Neural progenitor cell (in vitro differentiated cells): Measurements from ENCODE around the gene TLE7. TPM values are rescaled to one million over a fixed set of nuclear protein-coding genes. Genes with fewer than 3 reads are reported as not detected.

Experiments used
- DNase-seq: peaks from one replicate; pipeline ENCODE4 v3.0.0-alpha.2; 2016; ENCODE audit warnings: low spot score
- H2AFZ ChIP-seq: fragments of 200-600 bp; sonication (generic); replicated peaks from 2 replicates; pipeline ENCODE4 v1.6.1; 2016; ENCODE audit warnings: antibody characterized with exemption
- H3F3A ChIP-seq: fragments of 200-600 bp; sonication (generic); 2 replicates; pipeline ENCODE4 v1.6.1; 2016; ENCODE audit warnings: antibody characterized with exemption, low read depth
- H3K27ac ChIP-seq: fragments of 200-600 bp; sonication (generic); 2 replicates; pipeline ENCODE4 v1.5.1; 2016; ENCODE audit warnings: mild to moderate bottlenecking
- H3K27me3 ChIP-seq: fragments of 200-600 bp; sonication (generic); 2 replicates; pipeline ENCODE4 v1.6.1; 2016; ENCODE audit warnings: mild to moderate bottlenecking, moderate library complexity
- H3K36me3 ChIP-seq: fragments of 200-600 bp; sonication (generic); 2 replicates; pipeline ENCODE4 v1.5.1; 2016
- H3K4me1 ChIP-seq: fragments of 200-600 bp; sonication (generic); 2 replicates; pipeline ENCODE4 v1.6.1; 2016; ENCODE audit warnings: mixed run types
- H3K4me2 ChIP-seq: fragments of 200-600 bp; sonication (generic); 2 replicates; pipeline ENCODE4 v1.6.1; 2016
- H3K4me3 ChIP-seq: fragments of 200-600 bp; sonication (generic); 2 replicates; pipeline ENCODE4 v1.5.1; 2016
- H3K79me2 ChIP-seq: fragments of 200-600 bp; sonication (generic); 2 replicates; pipeline ENCODE4 v1.6.1; 2016; ENCODE audit warnings: low read depth
- H3K9ac ChIP-seq: fragments of 200-600 bp; sonication (generic); 2 replicates; pipeline ENCODE4 v1.6.1; 2016
- H3K9me3 ChIP-seq: fragments of 200-600 bp; sonication (generic); 2 replicates; pipeline ENCODE4 v1.5.1; 2016; ENCODE audit warnings: low read depth
- H4K20me1 ChIP-seq: fragments of 200-600 bp; sonication (generic); 2 replicates; pipeline ENCODE4 v1.6.1; 2016; ENCODE audit warnings: low read depth
- H3K27ac Mint-ChIP-seq: 3 replicates; pipeline ENCODE4 v1.8.0; 2021; ENCODE audit warnings: mixed read lengths
- H3K27me3 Mint-ChIP-seq: 2 replicates; pipeline ENCODE4 v1.8.0; 2022; ENCODE audit warnings: low read depth, mild to moderate bottlenecking, inconsistent platforms, moderate library complexity, mixed read lengths; ENCODE audit not compliant: insufficient read depth
- H3K36me3 Mint-ChIP-seq: 3 replicates; pipeline ENCODE4 v1.8.0; 2021; ENCODE audit warnings: mixed read lengths
- H3K4me1 Mint-ChIP-seq: 3 replicates; pipeline ENCODE4 v1.8.0; 2021; ENCODE audit warnings: mixed read lengths
- H3K4me3 Mint-ChIP-seq: 3 replicates; pipeline ENCODE4 v1.8.0; 2021; ENCODE audit warnings: mild to moderate bottlenecking, moderate library complexity, mixed read lengths
- H3K9me3 Mint-ChIP-seq: 3 replicates; pipeline ENCODE4 v1.8.0; 2020; ENCODE audit warnings: mixed read lengths
- EZH2 ChIP-seq: fragments of 200-600 bp; sonication (generic); IDR thresholded peaks from 2 replicates; pipeline ENCODE4 v1.6.1; 2017; ENCODE audit warnings: antibody characterized with exemption, mild to moderate bottlenecking, moderate library complexity
- EZH2phosphoT487 ChIP-seq: fragments of 200-600 bp; sonication (generic); IDR thresholded peaks from 2 replicates; pipeline ENCODE4 v1.6.1; 2017; ENCODE audit warnings: antibody characterized with exemption
- total RNA-seq: library from RNA; depleted of rRNA; stranded (reverse); fragments of >200 nt; gene quantifications from 2 replicates; pipeline ENCODE4 v1.2.3, GENCODE V29; 2015; ENCODE audit warnings: low replicate concordance
- TF ChIP-seq, protein P1 (sequence below): fragments of 200-600 bp; sonication (generic); IDR thresholded peaks from 2 replicates; pipeline ENCODE4 v1.5.1; 2017; ENCODE audit warnings: antibody characterized with exemption, mild to moderate bottlenecking

The TLE7 gene
- total RNA-seq, 1 donor from 2014 or later = not detected

DNA sequence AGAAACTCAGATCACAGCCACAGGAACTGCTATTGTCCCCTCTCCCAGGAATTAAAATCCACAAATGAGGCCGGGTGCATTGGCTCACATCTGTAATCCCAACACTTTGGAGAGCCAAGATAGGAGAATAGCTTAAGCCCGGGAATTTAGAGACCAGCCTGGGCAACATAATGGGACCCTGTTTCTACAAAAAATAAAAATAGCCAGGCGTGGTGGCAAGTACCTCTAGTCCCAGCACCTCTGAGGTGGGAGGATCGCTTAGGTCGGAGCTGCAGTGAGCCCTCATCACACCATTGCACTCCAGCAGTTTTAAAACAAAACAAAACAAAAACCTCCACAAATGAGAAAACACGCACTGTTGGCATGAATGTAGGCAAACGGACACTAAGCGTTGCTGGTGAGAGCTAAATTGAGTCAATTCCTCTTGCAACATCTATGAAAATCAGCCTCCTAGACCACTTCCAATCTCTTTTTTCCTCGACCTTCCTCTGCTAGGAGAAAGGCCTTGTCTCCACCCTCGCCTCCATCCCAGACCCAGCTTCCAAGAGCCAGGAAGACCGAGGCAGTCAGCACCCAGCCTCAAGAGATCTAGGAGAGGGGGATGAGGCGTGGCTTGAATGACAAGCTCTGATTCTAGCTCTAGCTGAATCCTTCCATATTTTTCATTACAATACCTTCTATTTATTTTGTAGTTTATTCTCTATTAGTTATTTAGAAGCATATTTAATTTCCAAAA, 14.8 kb downstream of the TLE7 start:
- Mint-ChIP-seq H3K9me3 (peaks cover 8% of the 10 kb centered on the region), H3K27ac (peak overlapping the region; percentile 97), H3K4me3 (peak overlapping the region; percentile 91), H3K27me3 (peaks cover 28% of the 10 kb centered on the region), H3K4me1 (peaks cover 11% of the 10 kb centered on the region), H3K36me3 (peaks cover 2% of the 10 kb centered on the region)
- peaks cover 55% of the 10 kb centered on the region for H3K27me3 ChIP-seq
- no peaks in the 10 kb centered on the region for H3K9me3 ChIP-seq
- H3K27ac ChIP-seq = no peak overlapping the region
- peak overlapping the region; percentile 3 for H2AFZ ChIP-seq
- H3K36me3 ChIP-seq = no peaks in the 10 kb centered on the region
- TF ChIP-seq EZH2 (no peak), EZH2phosphoT487 (no peak)
- TF ChIP-seq, protein P1, sequence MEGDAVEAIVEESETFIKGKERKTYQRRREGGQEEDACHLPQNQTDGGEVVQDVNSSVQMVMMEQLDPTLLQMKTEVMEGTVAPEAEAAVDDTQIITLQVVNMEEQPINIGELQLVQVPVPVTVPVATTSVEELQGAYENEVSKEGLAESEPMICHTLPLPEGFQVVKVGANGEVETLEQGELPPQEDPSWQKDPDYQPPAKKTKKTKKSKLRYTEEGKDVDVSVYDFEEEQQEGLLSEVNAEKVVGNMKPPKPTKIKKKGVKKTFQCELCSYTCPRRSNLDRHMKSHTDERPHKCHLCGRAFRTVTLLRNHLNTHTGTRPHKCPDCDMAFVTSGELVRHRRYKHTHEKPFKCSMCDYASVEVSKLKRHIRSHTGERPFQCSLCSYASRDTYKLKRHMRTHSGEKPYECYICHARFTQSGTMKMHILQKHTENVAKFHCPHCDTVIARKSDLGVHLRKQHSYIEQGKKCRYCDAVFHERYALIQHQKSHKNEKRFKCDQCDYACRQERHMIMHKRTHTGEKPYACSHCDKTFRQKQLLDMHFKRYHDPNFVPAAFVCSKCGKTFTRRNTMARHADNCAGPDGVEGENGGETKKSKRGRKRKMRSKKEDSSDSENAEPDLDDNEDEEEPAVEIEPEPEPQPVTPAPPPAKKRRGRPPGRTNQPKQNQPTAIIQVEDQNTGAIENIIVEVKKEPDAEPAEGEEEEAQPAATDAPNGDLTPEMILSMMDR = no peak
- peaks cover 6% of the 10 kb centered on the region for H4K20me1 ChIP-seq
- no peak overlapping the region for H3K9ac ChIP-seq
- H3K79me2 ChIP-seq = no peaks in the 10 kb centered on the region
- H3F3A ChIP-seq = peaks cover 11% of the 10 kb centered on the region
- peak overlapping the region; percentile 84 for H3K4me3 ChIP-seq
- peak overlapping the region; percentile 89 for H3K4me2 ChIP-seq
- H3K4me1 ChIP-seq = no peaks in the 10 kb centered on the region
- DNase-seq = no peak

DNA sequence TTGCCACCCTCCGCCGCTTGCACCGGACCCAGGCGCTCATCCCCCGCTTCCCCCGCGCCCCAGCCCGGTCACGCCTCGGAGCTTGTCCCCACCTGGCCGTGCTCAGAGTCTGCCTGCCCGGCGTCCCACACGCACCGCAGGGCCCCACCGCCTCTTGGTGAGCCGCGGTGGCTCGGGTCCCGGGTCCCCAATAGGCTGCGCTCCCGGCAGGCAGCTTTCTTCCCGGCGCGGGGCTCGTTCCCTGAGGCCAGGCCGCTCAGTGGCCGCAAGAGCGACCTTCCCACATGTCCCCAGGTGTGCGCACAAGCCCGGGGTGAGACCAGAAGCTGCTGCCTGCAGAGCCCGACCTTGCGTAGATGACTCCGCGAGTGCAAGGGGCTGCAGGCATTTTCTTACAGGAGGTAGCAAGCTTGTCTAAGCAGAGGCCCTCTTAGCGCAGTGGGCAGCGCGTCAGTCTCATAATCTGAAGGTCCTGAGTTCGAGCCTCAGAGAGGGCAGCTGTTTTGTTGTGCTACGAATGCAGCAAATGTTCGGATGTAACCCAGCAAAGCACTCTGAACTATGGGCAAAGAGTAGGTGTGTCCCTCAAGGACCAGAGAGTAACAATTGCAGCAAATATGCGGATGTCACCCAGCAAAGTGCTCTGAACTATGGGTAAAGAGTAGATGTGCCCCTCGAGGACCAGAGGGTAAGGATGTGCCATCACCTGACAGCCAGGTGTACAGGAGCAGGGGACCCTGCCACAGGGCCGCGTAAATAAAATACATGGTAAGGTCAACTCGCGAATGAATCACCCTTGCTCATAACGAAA, 15.6 kb downstream of the TLE7 start:
- Mint-ChIP-seq H3K27me3 (peaks cover 31% of the 10 kb centered on the region), H3K36me3 (peaks cover 2% of the 10 kb centered on the region), H3K9me3 (peaks cover 5% of the 10 kb centered on the region), H3K27ac (peak overlapping the region; percentile 97), H3K4me3 (peak overlapping the region; percentile 91), H3K4me1 (peaks cover 11% of the 10 kb centered on the region)
- Histone ChIP-seq H3K9ac (no peak overlapping the region), H3K27me3 (peaks cover 55% of the 10 kb centered on the region), H3K27ac (no peak overlapping the region), H3K4me1 (no peaks in the 10 kb centered on the region), H4K20me1 (peaks cover 6% of the 10 kb centered on the region), H3K79me2 (no peaks in the 10 kb centered on the region), H3K36me3 (no peaks in the 10 kb centered on the region), H3K4me3 (peak overlapping the region; percentile 84), H3K4me2 (peak overlapping the region; percentile 89), H3K9me3 (no peaks in the 10 kb centered on the region), H3F3A (peaks cover 11% of the 10 kb centered on the region), H2AFZ (peak overlapping the region; percentile 87)
- DNase-seq = peak; percentile 88
- no peak for TF ChIP-seq EZH2phosphoT487
- no peak for TF ChIP-seq EZH2
- TF ChIP-seq, protein P1 = no peak

DNA sequence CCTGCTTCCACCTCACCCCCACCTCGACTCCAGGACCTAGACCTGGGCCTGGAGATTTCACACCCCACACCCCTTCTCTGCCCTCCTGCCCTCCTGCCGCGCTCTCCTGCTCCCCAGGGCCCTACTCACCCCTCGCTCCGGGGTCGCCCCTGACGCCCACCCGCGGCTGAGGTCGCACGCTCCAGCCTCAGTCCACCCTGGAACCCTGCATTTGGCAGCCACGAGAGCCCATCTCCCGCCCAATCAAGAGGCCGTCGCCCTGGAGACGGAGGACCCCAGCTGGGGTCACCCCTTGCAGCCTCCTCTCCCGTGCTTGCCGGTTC, 16.1 kb downstream of the TLE7 start:
- Histone ChIP-seq H2AFZ (peak overlapping the region; percentile 87), H3K4me2 (peak overlapping the region; percentile 89), H4K20me1 (peaks cover 6% of the 10 kb centered on the region), H3K27ac (no peak overlapping the region), H3K27me3 (peaks cover 52% of the 10 kb centered on the region), H3F3A (peaks cover 11% of the 10 kb centered on the region), H3K4me3 (peak overlapping the region; percentile 84), H3K4me1 (no peaks in the 10 kb centered on the region), H3K79me2 (no peaks in the 10 kb centered on the region), H3K9me3 (no peaks in the 10 kb centered on the region), H3K9ac (no peak overlapping the region), H3K36me3 (no peaks in the 10 kb centered on the region)
- DNase-seq = no peak
- H3K27me3 Mint-ChIP-seq = peaks cover 30% of the 10 kb centered on the region
- peak overlapping the region; percentile 91 for H3K4me3 Mint-ChIP-seq
- H3K27ac Mint-ChIP-seq = no peak overlapping the region
- H3K36me3 Mint-ChIP-seq = peaks cover 2% of the 10 kb centered on the region
- peaks cover 5% of the 10 kb centered on the region for H3K9me3 Mint-ChIP-seq
- peaks cover 11% of the 10 kb centered on the region for H3K4me1 Mint-ChIP-seq
- TF ChIP-seq EZH2phosphoT487 = no peak
- TF ChIP-seq, protein P1 = no peak
- no peak for TF ChIP-seq EZH2
